ENCODE results near the gene IL3RA. TPM values are rescaled to one million over a fixed set of nuclear protein-coding genes. Genes with fewer than 3 reads are reported as not detected.
"Not testable (repeated sequence)": the region's sequence is repeated elsewhere in the genome, so short reads cannot be mapped to it uniquely, and the experiment has no call there.

IL3RA gene
- total RNA-seq, 2 experiments from 2014 or later: not detected

DNA sequence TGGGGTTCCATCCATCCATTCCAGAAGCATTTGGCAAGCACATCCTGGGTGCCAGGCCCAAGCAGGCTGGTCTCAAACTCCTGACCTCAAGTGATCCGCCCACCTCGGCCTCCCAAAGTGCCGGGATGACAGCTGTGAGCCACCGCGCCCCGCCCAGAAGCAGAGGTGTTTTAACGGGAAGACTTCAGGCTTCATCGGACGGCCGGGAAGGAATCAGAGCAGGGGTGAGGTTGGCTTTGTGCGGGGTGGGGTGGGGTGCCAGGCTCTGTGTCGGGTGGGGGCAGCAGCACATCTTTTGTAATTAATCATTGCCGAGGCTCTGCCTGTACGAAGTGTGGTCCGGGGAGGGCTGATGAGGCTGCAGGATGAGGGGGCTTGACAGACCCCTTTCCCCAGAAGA is 60.4 kb downstream of the IL3RA start:
- ChIA-PET POLR2A (no interaction called here), CTCF (no interaction called here)

DNA sequence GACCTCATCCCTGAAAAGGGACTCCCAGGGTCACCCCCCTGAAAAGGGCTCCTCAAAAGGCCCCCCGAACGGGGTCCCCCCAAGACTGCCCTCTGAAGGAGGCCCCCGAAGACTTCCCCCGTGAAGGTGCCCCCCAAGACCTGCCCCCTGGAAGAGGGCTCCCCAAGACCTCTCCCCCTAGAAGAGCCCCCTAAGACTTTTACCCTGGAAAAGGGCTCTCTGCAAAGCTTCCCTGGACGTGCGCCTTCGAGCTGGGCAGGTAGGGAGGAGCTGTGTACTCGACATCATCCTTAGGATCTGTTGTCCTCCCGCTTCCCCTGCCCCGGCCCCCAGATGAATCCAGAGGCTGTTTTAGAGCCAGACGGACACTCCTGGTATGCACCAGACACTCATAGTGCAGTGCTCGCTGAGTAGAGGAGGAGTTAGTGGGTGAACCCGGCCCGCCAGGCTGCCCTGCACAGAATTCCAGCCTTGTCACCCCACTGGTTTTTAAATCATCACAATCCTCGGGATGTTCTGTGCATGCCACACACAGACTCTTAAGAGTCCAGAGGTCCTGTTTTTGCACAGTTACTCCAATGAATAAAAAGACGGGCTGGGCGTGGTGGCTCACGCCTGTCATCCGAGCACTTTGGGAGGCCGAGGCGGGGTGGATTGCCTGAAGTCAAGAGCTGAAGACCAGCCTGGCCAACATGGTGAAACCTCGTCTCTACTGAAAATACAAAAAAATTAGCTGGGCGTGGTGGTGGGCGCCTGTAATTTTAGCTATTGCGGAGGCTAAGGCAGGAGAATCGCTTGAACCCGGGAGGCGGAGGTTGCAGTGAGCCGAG is 61.1 kb downstream of the IL3RA start:
- CTCF ChIA-PET: no interaction called here
- POLR2A ChIA-PET: no interaction called here

DNA sequence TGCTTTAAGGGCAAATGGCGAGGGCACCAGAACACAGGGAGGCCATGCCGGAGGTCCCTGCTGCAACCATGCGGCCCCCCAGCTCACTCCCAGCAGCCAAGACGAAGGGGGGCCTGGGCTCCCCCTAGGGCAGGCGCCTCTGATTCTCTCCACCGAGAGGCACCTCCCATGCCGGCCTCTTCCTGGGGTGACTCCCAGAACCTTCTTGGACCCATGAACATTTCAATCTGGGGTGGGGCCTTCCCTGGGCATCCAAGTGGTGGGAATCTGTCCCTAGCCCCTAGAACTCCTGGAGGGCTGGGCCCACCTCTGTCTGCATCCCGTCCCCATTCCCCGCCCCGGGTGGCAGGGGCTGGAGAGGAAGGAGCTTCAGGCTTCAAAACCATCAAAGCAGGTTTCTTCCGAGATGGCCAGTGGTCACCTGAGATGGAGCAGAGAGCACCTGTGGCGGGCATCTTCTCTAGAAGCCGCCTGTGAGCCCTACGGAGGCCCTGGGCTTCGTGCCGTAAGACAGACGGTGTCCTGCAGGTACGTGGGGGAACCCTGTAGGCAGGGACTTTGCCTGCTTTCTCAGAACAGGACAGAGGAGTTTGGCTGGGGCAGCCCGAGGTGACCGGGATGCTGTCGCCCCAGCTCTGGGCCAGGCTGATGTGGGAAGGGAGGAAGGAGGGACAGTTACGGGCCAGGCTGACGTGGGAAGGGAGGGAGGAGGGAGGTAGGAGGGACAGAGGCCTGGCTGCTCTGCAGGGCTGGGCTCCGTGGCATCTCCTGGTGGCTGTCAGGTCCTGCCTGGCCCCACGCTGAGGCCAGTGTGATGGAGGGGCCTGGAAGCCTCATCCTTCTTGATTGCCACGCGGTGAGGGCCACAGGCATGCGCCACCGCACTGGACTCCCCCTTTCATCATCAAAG is 62.1 kb downstream of the IL3RA start:
- ChIA-PET POLR2A (no interaction called here), CTCF (no interaction called here)

- ChIA-PET CTCF (no interaction called here), POLR2A (no interaction called here)
Measured at GRCh38 chrX:1400049-1400448, 63.5 kb downstream of the IL3RA start.

DNA sequence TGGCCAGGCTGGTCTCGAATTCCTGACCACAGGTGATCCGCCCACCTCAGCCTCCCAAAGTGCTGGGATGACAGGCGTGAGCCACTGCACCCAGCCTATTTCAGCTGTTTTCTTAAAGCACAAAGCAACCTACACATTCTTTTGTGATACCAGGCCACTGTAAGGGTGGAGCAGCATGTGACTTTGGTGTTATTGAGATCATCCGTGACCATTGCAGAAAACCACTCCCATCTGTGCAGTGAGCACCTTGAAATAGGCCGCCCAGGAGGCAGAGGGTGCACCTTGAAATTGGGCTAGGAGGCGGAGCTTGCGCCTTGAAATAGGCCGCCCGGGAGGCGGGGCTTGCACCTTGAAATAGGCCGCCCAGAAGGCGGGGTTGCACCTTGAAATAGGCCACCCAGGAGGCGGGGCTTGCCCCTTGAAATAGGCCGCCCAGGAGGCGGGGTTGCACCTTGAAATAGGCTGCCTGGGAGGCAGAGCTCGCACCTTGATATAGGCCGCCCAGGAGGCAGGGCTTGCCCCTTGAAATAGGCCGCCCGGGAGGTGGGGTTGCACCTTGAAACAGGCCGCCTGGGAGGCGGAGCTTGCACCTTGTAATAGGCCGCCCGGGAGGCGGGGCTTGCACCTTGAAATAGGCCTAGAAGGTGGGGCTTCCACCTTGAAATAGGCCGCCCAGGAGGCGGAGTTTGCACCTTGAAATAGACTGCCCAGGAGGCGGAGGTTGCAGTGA is 64.3 kb downstream of the IL3RA start:
- ChIA-PET CTCF (no interaction called here), POLR2A (no interaction called here)

- POLR2A ChIA-PET: no interaction called here
- CTCF ChIA-PET: no interaction called here
Measured at GRCh38 chrX:1401611-1402430, 65.2 kb downstream of the IL3RA start.

DNA sequence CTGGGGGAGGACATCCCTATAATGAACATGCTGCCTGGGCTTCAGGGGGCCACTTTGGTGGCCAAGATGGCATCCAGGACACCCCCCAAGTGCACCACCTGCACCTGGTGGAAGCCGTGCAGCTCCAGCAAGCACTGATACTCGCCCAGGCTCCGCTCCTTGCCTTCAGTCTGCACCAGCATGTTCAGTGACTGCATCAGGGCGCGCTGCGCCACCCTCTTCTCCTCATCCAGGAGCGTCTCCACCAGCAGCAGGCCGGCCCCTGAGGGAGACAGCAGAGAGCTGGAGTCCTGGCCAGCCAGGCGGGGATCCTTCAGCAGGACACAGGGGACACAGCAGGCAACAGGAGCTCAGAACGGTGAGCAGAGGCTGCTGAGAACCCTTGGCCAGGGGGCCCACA is 66.6 kb downstream of the IL3RA start:
- CTCF ChIA-PET: no interaction called here

DNA sequence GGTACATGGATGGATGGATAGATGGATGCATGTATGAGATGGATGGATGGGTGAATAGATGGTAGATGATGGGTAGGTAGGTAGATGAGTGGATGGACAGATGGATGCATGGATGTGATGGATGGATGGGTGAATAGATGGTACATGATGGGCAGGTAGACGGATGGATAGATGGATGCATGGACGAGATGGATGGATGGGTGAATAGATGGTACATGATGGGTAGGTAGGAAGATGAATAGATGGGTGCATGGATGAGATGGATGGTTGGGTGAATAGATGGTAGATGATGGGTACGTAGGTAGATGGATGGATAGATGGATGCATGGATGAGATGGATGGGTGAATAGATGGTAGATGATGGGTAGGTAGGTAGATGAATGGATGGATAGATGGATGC is 67.3 kb downstream of the IL3RA start:
- CTCF ChIA-PET, POLR2A ChIA-PET: not testable (repeated sequence)

More for the DNA sequence above, 66.6 kb downstream of the IL3RA start:
- POLR2A ChIA-PET: no interaction called here

GRCh38 chrX:1405769-1406168 is 69.2 kb downstream of the IL3RA start:
- POLR2A ChIA-PET: not testable (repeated sequence)

GRCh38 chrX:1407035-1407434 is 70.5 kb downstream of the IL3RA start:
- ChIA-PET POLR2A (no interaction called here), CTCF (no interaction called here)

More at GRCh38 chrX:1405769-1406168, 69.2 kb downstream of the IL3RA start:
- CTCF ChIA-PET: not testable (repeated sequence)

DNA sequence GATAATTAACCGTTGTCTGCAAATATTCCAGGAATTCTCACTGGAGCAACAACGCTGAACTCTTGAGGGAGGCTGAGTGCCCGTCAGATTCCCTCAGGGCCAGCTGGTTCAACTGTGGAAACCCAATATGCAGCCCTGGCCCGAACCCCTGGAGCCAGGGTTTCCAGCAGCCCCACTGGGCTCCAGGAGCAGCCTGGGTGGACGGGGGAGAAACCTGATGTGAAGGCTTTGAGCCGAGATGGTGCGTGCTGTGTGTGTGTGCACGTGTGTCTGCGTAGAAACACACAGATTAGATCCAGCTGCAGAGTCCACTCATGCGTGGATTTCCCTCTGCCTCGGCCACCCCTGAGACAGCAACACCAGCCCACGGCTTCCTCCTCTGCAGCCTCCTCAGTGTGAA is 74.7 kb downstream of the IL3RA start:
- ChIA-PET CTCF (no interaction called here), POLR2A (no interaction called here)

DNA sequence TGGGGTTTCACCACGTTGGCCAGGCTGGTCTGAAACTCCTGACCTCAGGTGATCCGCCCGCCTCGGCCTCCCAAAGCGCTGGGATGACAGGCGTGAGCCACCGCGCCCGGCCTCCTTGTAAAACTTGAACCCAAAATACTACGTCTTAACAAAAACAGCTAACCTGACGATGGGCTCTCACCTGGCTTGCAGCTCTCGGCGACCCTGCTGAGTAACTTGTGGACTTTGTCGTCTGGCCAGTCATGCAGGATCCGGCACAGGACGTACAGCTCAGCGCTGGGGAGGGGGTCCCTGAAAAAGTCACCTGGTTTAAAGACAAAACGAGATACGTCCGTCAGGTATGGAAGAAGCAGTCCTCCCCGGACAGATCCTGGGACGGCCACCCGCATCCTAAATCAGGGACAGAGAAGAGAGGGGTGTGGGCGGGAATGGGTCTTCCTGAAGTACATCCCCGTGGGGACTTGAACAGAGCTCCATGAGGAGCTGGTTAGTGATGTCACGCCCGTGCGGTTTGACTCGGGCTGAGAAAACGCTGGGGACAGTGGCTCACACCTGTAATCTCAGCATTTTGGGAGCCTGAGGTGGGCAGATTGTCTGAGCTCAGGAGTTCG is 76.1 kb downstream of the IL3RA start:
- CTCF ChIA-PET: no interaction called here
- POLR2A ChIA-PET: no interaction called here

- CTCF ChIA-PET: no interaction called here
- POLR2A ChIA-PET: no interaction called here
Measured at GRCh38 chrX:1416327-1416784, 79.8 kb downstream of the IL3RA start.

DNA sequence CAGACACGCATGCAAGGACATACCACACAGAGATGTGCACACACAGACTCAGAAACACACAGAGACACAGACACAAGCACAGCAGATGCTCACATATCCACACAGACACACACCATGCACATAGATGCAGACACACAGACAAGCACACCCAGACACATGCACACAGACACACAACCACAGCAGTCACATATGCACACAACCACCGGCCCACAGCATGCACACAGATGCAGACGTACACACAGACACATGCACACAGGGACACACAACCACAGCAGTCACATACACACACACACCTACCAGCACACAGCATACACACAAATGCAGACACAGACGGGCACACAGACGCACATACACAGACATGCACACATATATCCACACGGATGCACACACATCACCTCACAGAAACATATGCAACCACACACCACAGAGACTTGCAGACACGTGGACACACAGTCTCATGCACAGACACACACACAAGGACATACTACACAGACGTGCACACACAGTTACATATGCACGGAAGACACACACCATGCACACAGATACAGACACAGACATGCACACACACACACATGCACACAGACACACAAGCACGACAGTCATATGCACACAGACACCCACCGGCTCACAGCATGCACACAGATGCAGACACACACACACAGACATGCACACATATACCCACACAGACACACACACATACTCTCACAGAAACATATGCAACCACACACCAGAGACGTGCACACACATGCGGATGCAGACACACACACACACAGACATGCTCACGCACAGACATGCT is 80.6 kb downstream of the IL3RA start:
- CTCF ChIA-PET: no interaction called here
- POLR2A ChIA-PET: no interaction called here

DNA sequence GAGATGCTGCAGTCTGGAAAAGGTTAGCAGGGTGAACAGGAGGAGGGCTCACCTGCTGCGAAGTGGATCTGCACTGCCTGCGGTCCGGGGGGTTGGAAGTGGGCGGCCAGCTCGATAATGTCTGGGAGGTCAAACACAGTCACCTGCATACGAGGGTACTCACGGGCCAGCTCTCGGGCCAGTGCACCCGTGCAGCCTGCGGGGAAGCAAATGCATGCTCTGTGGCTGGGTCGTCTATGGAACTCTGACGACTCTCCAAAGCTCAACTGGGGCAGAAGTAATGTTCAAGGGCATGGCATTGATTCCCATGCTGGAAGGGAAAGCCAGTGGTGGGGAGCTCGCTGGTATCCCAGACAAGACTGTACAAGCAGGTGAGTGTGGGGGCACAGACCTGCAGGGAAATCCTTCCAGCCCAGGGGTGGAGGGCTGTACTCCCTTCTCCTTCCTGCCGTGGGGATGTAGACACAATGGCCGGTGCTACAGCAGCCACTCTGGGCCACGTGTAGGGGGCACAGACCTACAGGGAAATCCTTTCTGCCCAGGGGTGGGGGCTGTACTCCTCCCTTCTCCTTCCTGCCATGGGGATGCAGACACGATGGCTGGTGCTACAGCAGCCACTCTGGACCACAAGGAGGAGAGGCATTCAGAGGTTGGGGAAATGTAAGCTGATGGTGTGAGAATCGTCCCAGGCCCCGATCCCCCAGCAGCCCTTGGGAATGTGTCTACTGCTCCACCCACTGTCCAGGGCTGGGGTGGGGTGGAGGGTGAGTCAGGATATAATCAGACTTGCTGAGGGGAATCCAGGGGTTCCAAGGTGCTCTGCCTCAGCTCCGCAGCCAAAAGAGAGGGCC is 81.6 kb downstream of the IL3RA start:
- POLR2A ChIA-PET: no interaction called here
- CTCF ChIA-PET: no interaction called here

GRCh38 chrX:1418901-1419544 is 82.4 kb downstream of the IL3RA start:
- POLR2A ChIA-PET: no interaction called here
- CTCF ChIA-PET: no interaction called here

All from activated CD8-positive, alpha-beta memory T cell treated with anti-CD3 and anti-CD28 coated beads for 36 hours (primary cell).